Naive thymus-derived CD4-positive, alpha-beta T cell (primary cell): Measurements from ENCODE around the gene CSF3R. TPM values are rescaled to one million over a fixed set of nuclear protein-coding genes. Genes with fewer than 3 reads are reported as not detected.

Source experiments
- ATAC-seq: fragments of 150-1000 bp; cut with Tn5 transposase; 2 replicates; pipeline ENCODE4 v1.10.0; 2021; ENCODE audit warnings: mild to moderate bottlenecking, moderate library complexity
- CTCF ChIA-PET: fragments of 350-600 bp; sonication (Branson Sonifier 250); formaldehyde crosslinking; loops from one replicate; lab custom pipeline; 2021; ENCODE audit warnings: antibody characterized with exemption; lab: Charles Lee
- POLR2A ChIA-PET: fragments of 350-600 bp; sonication (Branson Sonifier 250); formaldehyde crosslinking; loops from one replicate; lab custom pipeline; 2021; ENCODE audit warnings: antibody characterized with exemption, inconsistent platforms; lab: Charles Lee
- DNase-seq, 9 donors: peaks; one replicate each; pipeline versions ENCODE4 v3.0.0 to v3.0.0-alpha.2; 2020 to 2022; ENCODE audit warnings: mixed read lengths in 1 of 9
- H3K27ac ChIP-seq: one replicate; pipeline ENCODE4 v1.7.0; 2013; ENCODE audit warnings: mild to moderate bottlenecking, low read depth, low read length, moderate library complexity
- H3K27me3 ChIP-seq, 2 donors: one replicate each; pipeline ENCODE4 v1.7.0; 2013; ENCODE audit warnings: low read length in 2 of 2, mild to moderate bottlenecking in 2 of 2, moderate library complexity in 2 of 2; ENCODE audit not compliant: control insufficient read depth in 2 of 2, insufficient read depth in 2 of 2
- H3K36me3 ChIP-seq, 3 experiments: 1 replicate in 2 of 3; 2 replicates in 1 of 3; pipeline ENCODE4 v1.7.0; 2013; ENCODE audit warnings: low read length in 3 of 3, mild to moderate bottlenecking in 3 of 3, moderate library complexity in 1 of 3; ENCODE audit not compliant: insufficient read depth in 3 of 3, control insufficient read depth in 2 of 3
- H3K4me1 ChIP-seq, 2 donors: one replicate each; pipeline ENCODE4 v1.7.0; 2013; ENCODE audit warnings: low read length in 2 of 2, mild to moderate bottlenecking in 2 of 2, moderate library complexity in 1 of 2; ENCODE audit not compliant: control insufficient read depth in 2 of 2, insufficient read depth in 2 of 2
- H3K4me3 ChIP-seq: 2 replicates; pipeline ENCODE4 v1.7.0; 2013; ENCODE audit warnings: mild to moderate bottlenecking, low read length
- H3K9me3 ChIP-seq, 3 experiments: 1 replicate in 2 of 3; 2 replicates in 1 of 3; pipeline ENCODE4 v1.7.0; 2013; ENCODE audit warnings: low read length in 3 of 3; ENCODE audit not compliant: control insufficient read depth in 2 of 3
- H3K27ac Mint-ChIP-seq, 9 donors: one replicate each; pipeline ENCODE4 v1.8.0; 2020 to 2022; ENCODE audit warnings: mixed read lengths in 9 of 9, mild to moderate bottlenecking in 8 of 9, moderate library complexity in 5 of 9, inconsistent platforms in 2 of 9
- H3K27me3 Mint-ChIP-seq, 5 donors: one replicate each; pipeline ENCODE4 v1.8.0; 2021 to 2022; ENCODE audit warnings: mixed read lengths in 5 of 5, mild to moderate bottlenecking in 1 of 5
- H3K36me3 Mint-ChIP-seq, 5 donors: one replicate each; pipeline ENCODE4 v1.8.0; 2020 to 2022; ENCODE audit warnings: mixed read lengths in 5 of 5, mild to moderate bottlenecking in 3 of 5, inconsistent platforms in 1 of 5
- H3K4me1 Mint-ChIP-seq, 7 donors: one replicate each; pipeline ENCODE4 v1.8.0; 2020 to 2022; ENCODE audit warnings: mixed read lengths in 7 of 7, mild to moderate bottlenecking in 3 of 7, inconsistent platforms in 1 of 7
- H3K4me3 Mint-ChIP-seq, 10 donors: one replicate each; pipeline ENCODE4 v1.8.0; 2020 to 2022; ENCODE audit warnings: mild to moderate bottlenecking in 10 of 10, mixed read lengths in 10 of 10, moderate library complexity in 6 of 10, inconsistent platforms in 2 of 10
- H3K9me3 Mint-ChIP-seq, 11 donors: one replicate each; pipeline ENCODE4 v1.8.0; 2020 to 2022; ENCODE audit warnings: mixed read lengths in 11 of 11, mild to moderate bottlenecking in 4 of 11, inconsistent platforms in 1 of 11, moderate library complexity in 1 of 11
- intact Hi-C, 2 donors: fragments of 100-400 bp; cut with micrococcal nuclease; formaldehyde crosslinking; loops; one replicate each; pipeline ENCODE4 v1.15.1; 2023
- polyA plus RNA-seq, 2 donors: library from polyadenylated mRNA; unstranded; fragments of 300-500 nt; fragmentation: Illumina TruSeq; gene quantifications; one replicate each; pipeline ENCODE4 v1.2.3, GENCODE V29; 2021
- total RNA-seq, 6 experiments: library from RNA in 5 of 6; stranded (reverse) in 5 of 6; gene quantifications; 1 replicate in 5 of 6; 2 replicates in 1 of 6; pipeline ENCODE4 v1.2.3 and lab custom pipeline; 2021 to 2026

Gene CSF3R
- total and polyA plus RNA-seq, 7 experiments from 2014 or later: 0.14 to 182 (median 1.3) TPM

DNA sequence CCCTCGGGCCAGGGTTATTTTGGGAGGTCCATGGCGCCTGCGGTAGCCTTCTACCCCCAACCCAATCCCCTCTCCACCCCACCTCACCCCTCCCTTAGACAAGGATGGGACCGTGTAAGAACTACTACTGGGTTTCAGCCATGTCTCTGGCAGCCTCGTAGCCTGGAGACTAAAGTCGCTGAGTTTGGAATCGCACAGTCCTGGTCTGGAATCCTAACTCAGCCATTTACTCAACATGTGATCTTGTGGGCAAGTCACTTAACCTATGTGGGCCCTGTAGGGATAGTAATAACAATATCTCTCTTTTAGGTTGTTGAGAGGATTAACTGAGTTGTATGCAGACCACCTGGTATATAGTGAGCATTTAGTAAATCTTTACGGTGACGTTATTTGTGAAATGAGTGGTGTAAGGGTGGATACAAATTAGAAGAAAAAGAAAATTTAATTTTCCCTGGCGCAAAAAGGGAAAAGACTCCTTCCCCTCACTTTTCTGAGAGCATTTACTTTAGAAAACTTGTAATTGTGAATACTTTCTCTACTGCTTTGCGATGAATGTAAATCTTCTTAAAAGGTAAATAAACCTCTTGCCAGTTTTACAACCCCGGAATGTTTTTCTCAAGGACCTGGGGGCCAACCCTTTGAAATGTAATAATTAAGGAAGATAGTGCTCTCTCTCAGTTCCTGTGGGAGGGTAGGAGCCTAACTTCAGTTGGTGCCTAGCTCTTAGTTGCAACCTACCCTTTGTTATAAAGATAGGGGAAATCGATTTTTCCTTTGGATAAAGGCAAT is 17.9 kb downstream of the CSF3R start:
- peak; percentile 64 for ATAC-seq
- Histone ChIP-seq H3K4me1 (peaks cover 7 to 13% of the 10 kb centered on the region in 2 donors), H3K4me3 (peak overlapping the region; percentile 85), H3K9me3 (no peaks in the 10 kb centered on the region), H3K36me3 (peaks cover 7 to 31% (median 12%) of the 10 kb centered on the region in 3 experiments), H3K27me3 (no peaks in the 10 kb centered on the region), H3K27ac (peak overlapping the region; percentile 91)
- Mint-ChIP-seq H3K36me3 (peaks cover 5 to 19% (median 12%) of the 10 kb centered on the region in 5 donors), H3K4me3 (peak overlapping the region; percentile 86 to 100 (median 97)), H3K27me3 (no peaks in the 10 kb centered on the region), H3K27ac (peak overlapping the region; percentile 90 to 99 (median 98)), H3K9me3 (no peaks in the 10 kb centered on the region), H3K4me1 (peaks cover 12 to 46% (median 36%) of the 10 kb centered on the region in 7 donors)
- DNase-seq: no peak
- POLR2A ChIA-PET: interaction anchor here (0.6 to 2.9 kb wide), 10 partner anchors 11 to 1272 kb away, joined by 3 to 28 read pairs (median 6); partner anchors contain the start of genes LSM10, OSCP1, SFPQ and SH3D21
- CTCF ChIA-PET: no interaction called here
- intact Hi-C loops: loop anchor here (1.0 to 10.0 kb wide), 11 partner anchors 14 to 1228 kb away; partner anchors contain the start of genes OSCP1 (in 2 of the 2), TRAPPC3 (in 2 of the 2), ADPRS (in 1 of the 2) and AGO3 (in 1 of the 2)

GRCh38 chr1:36463803-36464604 is 18.7 kb downstream of the CSF3R start, which contains the start of gene MRPS15:
Gene MRPS15, minus strand, starts transcription at chr1:36464384. Its CDS starts 109 bp downstream, at chr1:36464275.
- ATAC-seq (peak; percentile 99), DNase-seq (peak; percentile 85 to 95 (median 93))
- ChIA-PET CTCF (interaction anchor here (0.6 kb wide), 1 partner anchor 1004 kb away, joined by 3 read pairs; no protein-coding TSS in a partner anchor), POLR2A (interaction anchor here (0.5 to 2.9 kb wide), 11 partner anchors 10 to 1479 kb away, joined by 3 to 28 read pairs (median 5); partner anchors contain the start of genes LSM10, OSCP1, SFPQ and SH3D21)
- Histone ChIP-seq H3K27me3 (no peaks in the 10 kb centered on the region), H3K36me3 (peaks cover 7 to 38% (median 12%) of the 10 kb centered on the region in 3 experiments), H3K9me3 (no peaks in the 10 kb centered on the region), H3K4me3 (peak within 1 kb of the TSS; percentile 85), H3K4me1 (peaks cover 7 to 13% of the 10 kb centered on the region in 2 donors), H3K27ac (peak within 1 kb of the TSS; percentile 91)
- Mint-ChIP-seq H3K36me3 (peaks cover 5 to 23% (median 17%) of the 10 kb centered on the region in 5 donors), H3K4me3 (peak within 1 kb of the TSS; percentile 86 to 100 (median 97)), H3K27ac (peak within 1 kb of the TSS; percentile 90 to 99 (median 98)), H3K4me1 (peaks cover 18 to 54% (median 43%) of the 10 kb centered on the region in 7 donors), H3K27me3 (no peaks in the 10 kb centered on the region), H3K9me3 (no peaks in the 10 kb centered on the region)
- intact Hi-C loops: loop anchor here (1.0 to 10.0 kb wide), 11 partner anchors 14 to 1228 kb away; partner anchors contain the start of genes OSCP1 (in 2 of the 2), TRAPPC3 (in 2 of the 2), ADPRS (in 1 of the 2) and AGO3 (in 1 of the 2)

DNA sequence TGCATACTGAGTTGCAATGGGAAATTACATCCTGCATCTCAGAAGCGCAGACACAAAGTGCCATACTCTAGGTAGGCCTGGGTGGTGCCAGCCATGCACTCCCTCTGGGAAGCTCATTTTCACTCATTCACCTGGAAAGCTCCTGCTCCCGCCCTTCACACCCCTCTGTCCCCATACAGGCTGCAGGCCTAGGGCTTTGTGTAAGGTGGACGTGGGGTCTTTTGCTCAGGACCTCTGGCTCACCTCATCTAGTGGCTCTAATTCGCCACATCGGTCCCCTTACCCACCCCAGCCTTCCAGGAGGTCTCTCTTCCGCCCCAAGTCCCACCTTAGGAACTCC is 19.3 kb downstream of the CSF3R start:
- Histone ChIP-seq H3K9me3 (no peaks in the 10 kb centered on the region), H3K27me3 (no peaks in the 10 kb centered on the region), H3K4me1 (peaks cover 7 to 18% of the 10 kb centered on the region in 2 donors), H3K36me3 (peaks cover 7 to 44% (median 12%) of the 10 kb centered on the region in 3 experiments), H3K27ac (peak overlapping the region; percentile 91), H3K4me3 (peak overlapping the region; percentile 85)
- Mint-ChIP-seq H3K36me3 (peaks cover 9 to 27% (median 17%) of the 10 kb centered on the region in 5 donors), H3K9me3 (no peaks in the 10 kb centered on the region), H3K27ac (peak overlapping the region; percentile 90 to 99 (median 98)), H3K4me1 (peaks cover 22 to 60% (median 48%) of the 10 kb centered on the region in 7 donors), H3K4me3 (peak overlapping the region; percentile 86 to 100 (median 97)), H3K27me3 (no peaks in the 10 kb centered on the region)
- ATAC-seq (no peak), DNase-seq (no peak)
- intact Hi-C loops: loop anchor here (5.0 to 10.0 kb wide), 5 partner anchors 76 to 1131 kb away; partner anchors contain the start of genes AGO3 (in 1 of the 2), GNL2 (in 1 of the 2), STK40 (in 1 of the 2) and THRAP3 (in 1 of the 2)
- ChIA-PET POLR2A (interaction anchor here (1.3 to 2.9 kb wide), 6 partner anchors 9 to 239 kb away, joined by 3 to 28 read pairs (median 10); partner anchors contain the start of genes LSM10, OSCP1 and THRAP3), CTCF (no interaction called here)

DNA sequence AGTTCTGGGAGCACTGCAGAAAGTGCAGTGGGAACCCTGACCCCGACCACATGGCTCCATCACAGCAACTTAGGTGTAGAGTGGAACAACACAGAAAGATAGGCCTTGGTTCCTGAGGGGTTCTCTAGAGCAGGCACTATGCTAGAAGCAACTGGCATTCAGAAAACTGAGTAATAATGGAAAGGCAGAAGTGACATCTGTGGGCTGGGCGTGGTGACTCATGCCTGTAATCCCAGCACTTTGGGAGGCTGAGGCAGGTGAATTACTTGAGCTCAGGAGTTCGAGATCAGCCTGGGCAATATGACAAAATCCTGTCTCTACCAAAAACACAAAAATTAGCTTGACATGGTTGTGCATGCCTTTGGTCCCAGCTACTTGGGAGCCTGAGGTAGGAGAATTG is 23.8 kb downstream of the CSF3R start:
- no peak overlapping the region for H3K4me3 ChIP-seq
- H3K27me3 ChIP-seq: no peaks in the 10 kb centered on the region
- Mint-ChIP-seq H3K4me3 (peak overlapping the region in 7 of 10 donors; percentile 14 to 88 (median 75)), H3K36me3 (peaks cover 12 to 48% (median 33%) of the 10 kb centered on the region in 5 donors), H3K27ac (peak overlapping the region; percentile 13 to 97 (median 67)), H3K4me1 (peaks cover 29 to 65% (median 54%) of the 10 kb centered on the region in 7 donors), H3K27me3 (no peaks in the 10 kb centered on the region), H3K9me3 (no peaks in the 10 kb centered on the region)
- DNase-seq (peak in 1 of 9 donors; percentile 53), ATAC-seq (peak; percentile 49)
- peaks cover 7 to 68% (median 18%) of the 10 kb centered on the region in 3 experiments for H3K36me3 ChIP-seq
- ChIA-PET CTCF (no interaction called here), POLR2A (no interaction called here)
- H3K27ac ChIP-seq: no peak overlapping the region
- intact Hi-C loops: no loop called here
- peaks cover 7 to 28% of the 10 kb centered on the region in 2 donors for H3K4me1 ChIP-seq
- no peaks in the 10 kb centered on the region for H3K9me3 ChIP-seq

- peaks cover 7 to 66% (median 18%) of the 10 kb centered on the region in 3 experiments for H3K36me3 ChIP-seq
- no peaks in the 10 kb centered on the region for H3K27me3 ChIP-seq
- Mint-ChIP-seq H3K4me3 (peak overlapping the region; percentile 37 to 88 (median 80)), H3K27ac (peak overlapping the region; percentile 58 to 97 (median 86)), H3K27me3 (no peaks in the 10 kb centered on the region), H3K9me3 (no peaks in the 10 kb centered on the region), H3K4me1 (peaks cover 20 to 58% (median 45%) of the 10 kb centered on the region in 7 donors), H3K36me3 (peaks cover 11 to 48% (median 33%) of the 10 kb centered on the region in 5 donors)
- H3K27ac ChIP-seq: peak overlapping the region; percentile 58
- intact Hi-C loops: no loop called here
- no peaks in the 10 kb centered on the region for H3K9me3 ChIP-seq
- ATAC-seq (peak; percentile 76), DNase-seq (peak in 6 of 9 donors; percentile 45 to 55 (median 50))
- no peak overlapping the region for H3K4me3 ChIP-seq
- ChIA-PET CTCF (no interaction called here), POLR2A (no interaction called here)
- peaks cover 0 to 23% of the 10 kb centered on the region in 2 donors for H3K4me1 ChIP-seq
Measured at GRCh38 chr1:36457691-36458090, 25.0 kb downstream of the CSF3R start.
